ENCODE data around the gene PRXL2B.
"Not testable (repeated sequence)": the region's sequence is repeated elsewhere in the genome, so short reads cannot be mapped to it uniquely, and the experiment has no call there.

The PRXL2B gene

GRCh38 chr1:2623571-2624337, 37.2 kb downstream of the PRXL2B start:
- no peak for DNase-seq

- DNase-seq = no peak
These were observed 38.2 kb downstream of the PRXL2B start for GRCh38 chr1:2624735-2625300.

- DNase-seq = no peak
These were observed 38.7 kb downstream of the PRXL2B start for GRCh38 chr1:2625311-2625710.

GRCh38 chr1:2625748-2626147, 39.2 kb downstream of the PRXL2B start:
- DNase-seq = not testable (repeated sequence)

- DNase-seq = no peak
These were observed 41.2 kb downstream of the PRXL2B start for GRCh38 chr1:2627746-2628145.

GRCh38 chr1:2628191-2628932, 41.8 kb downstream of the PRXL2B start:
- no peak for DNase-seq

GRCh38 chr1:2628933-2629626, 42.5 kb downstream of the PRXL2B start:
- no peak for DNase-seq

GRCh38 chr1:2629627-2630497, 43.3 kb downstream of the PRXL2B start:
- no peak for DNase-seq

- no peak for DNase-seq
These were observed 44.0 kb downstream of the PRXL2B start for GRCh38 chr1:2630498-2631135.

- no peak for DNase-seq
These were observed 44.8 kb downstream of the PRXL2B start for GRCh38 chr1:2631136-2632050.

GRCh38 chr1:2632051-2632430, 45.5 kb downstream of the PRXL2B start:
- no peak for DNase-seq

- DNase-seq = no peak
These were observed 46.2 kb downstream of the PRXL2B start, which contains the start of gene MMEL1 for GRCh38 chr1:2632561-2633361. Gene MMEL1 (minus strand): TSS chr1:2633016. CDS start chr1:2629484, 3,532 bp downstream.

GRCh38 chr1:2633366-2633935, 46.9 kb downstream of the PRXL2B start:
- no peak for DNase-seq

GRCh38 chr1:2633936-2634491, 47.4 kb downstream of the PRXL2B start:
- no peak for DNase-seq

- no peak for DNase-seq
These were observed 48.9 kb downstream of the PRXL2B start for GRCh38 chr1:2635361-2636010.

GRCh38 chr1:2636733-2637132, 50.2 kb downstream of the PRXL2B start:
- DNase-seq = no peak

GRCh38 chr1:2637442-2638145, 51.0 kb downstream of the PRXL2B start:
- no peak for DNase-seq
